Fibroblast of upper back skin (primary cell): Measurements from ENCODE around the gene LRCH1.

Experiments
- DNase-seq: peaks from one replicate; pipeline ENCODE4 v3.0.0-alpha.2; 2013

The LRCH1 gene

DNA sequence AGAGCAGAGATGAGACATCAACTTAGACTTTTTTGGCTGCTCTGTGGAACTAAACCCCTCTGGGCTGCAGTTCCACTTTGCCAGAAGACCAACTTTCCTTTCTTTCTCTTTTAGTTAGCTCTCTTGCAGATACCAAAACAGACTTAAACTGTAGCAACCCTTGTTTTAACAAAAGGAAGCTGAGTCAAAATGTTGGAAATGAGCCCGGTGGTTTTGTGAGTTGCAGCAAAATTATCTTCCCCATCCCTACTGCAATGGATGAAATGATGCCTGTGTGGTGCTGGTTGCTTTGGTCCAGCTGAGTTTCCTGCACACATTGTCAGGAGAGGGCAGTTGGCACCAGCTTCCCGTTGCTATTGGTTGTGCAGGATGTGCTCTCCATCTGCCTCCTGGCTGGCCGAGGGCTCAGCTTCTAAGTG, 115.3 kb downstream of the LRCH1 start:
- DNase-seq, result peak; percentile 94

DNA sequence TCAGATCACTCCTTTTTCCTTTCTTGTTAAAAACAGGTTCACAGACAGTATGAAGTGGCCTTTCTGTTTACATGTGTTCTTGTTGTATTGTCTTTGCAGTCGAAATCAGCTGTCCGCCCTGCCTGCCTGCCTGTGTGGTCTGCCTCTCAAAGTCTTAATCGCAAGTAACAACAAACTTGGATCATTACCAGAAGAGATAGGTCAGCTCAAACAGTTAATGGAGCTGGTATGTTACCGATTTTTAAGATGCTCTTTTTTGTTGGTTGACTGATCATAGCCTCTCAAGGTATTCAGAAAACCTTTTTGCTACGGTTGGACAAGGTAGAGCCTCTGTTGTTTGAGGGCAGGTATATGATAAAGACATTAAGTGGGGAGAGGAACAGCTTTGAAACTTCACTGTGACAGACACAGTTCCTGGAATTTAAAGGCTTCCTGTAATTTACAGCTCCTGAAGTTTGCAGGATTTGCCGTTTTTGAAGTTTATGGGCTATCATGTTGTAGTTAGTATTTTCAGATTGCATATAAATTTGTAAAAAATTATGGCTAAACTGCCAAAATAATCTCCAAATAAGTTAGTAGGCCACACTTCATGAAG, 116.1 kb downstream of the LRCH1 start:
- no peak for DNase-seq

DNA sequence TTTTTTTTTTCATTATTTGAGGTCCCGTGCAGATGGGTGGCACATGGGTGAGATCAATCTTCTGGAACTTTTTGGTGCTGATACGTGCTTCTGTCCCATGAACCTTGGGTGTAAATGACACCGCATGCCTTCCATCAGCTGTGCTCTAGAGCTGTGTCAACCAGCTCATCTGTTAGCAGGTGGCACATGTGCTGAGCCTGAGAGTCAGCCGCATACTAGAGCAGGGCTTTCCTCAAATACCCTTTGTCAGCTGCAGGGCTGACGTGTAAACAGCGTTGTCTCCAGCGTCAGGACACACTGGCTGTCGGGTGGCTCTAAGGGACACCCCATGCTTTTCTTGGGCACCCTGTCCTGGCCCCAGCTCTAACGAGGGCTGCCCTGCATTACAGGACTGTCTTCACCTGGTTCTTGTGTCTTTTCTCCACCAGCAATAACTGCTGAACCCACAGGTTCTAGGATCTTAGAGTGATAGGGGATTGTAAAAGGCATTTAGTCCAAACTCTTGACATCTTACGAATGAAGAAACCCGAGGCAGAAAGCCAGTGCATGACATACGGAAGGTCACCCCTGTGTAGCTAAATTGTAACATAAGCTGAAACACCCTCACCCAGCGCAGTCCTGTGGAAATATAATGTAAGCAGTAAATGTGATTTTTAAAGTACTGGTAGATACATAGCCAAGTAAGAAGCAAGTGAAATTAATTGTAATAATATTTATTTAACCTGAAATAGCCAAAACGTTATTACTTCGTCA, 119.5 kb downstream of the LRCH1 start:
- no peak for DNase-seq

DNA sequence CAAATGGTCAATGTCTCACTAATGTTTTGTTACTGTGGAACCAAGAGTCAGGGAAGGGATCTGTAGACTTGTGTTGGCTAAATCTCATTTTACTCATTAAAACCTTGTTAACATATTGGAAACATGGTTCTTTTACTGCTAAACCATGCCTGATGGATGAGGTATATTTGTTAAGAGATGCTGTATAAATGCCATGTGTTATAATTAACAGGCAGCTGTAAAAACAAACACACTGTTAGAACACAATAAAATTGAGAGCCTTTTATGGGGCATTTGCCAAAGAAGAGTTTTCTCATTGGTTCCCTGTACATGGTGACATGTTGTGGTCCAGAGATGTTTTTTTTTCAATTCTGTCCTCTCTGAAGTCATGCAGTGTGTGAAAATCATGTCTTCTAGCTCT, 122.0 kb downstream of the LRCH1 start:
- no peak for DNase-seq

DNA sequence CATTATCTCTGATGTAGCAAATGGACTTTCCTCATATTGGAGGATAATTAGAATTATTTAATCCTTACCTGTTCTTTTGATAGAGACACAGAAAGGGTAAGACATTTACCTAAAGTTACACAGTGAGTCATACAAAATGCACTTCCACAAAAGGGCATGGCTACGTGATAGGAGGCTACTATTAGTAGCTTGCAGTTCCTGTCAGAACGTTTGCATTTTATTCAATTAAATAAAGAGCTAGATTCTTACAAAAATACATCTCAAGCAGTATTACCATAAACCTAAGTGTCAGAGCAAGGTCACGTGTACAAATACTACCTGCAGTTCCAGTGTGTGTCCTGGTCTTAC, 123.4 kb downstream of the LRCH1 start:
- no peak for DNase-seq

DNA sequence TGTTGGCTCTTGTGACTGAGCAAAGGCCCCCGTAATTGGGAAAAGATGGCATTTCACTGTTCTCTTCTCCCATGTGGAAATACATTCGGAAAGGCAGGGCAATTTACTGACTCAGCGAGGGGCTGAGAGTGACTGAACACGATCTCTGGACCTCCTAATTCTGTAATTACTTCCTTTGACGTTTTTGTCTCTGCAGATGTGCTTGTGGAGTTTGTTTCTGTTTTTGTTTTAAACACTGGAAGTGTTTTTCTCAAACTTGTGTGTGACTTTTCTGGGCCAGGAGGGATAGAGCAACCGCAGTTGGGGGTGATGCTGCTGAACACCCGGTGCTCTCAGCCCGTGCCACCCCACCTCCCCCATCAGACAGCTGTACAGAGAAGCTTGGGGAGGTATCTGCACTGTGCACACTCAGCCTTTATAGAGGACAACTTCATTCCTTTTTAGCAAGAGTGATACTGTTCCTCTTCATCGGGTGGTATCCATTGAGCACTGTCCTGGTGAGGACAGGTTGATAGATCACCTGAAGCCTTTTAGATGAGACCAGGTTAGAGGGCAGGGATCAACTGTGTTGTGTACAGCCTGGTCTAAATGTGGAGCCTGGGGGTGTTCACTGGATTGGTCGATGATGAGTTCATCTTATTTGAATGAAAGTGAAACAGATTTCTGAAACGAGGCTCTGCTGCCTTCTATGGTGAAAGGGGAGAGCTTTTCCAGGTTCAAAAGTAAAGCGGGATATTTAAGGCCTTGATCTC, 126.6 kb downstream of the LRCH1 start:
- DNase-seq, result peak; percentile 73

DNA sequence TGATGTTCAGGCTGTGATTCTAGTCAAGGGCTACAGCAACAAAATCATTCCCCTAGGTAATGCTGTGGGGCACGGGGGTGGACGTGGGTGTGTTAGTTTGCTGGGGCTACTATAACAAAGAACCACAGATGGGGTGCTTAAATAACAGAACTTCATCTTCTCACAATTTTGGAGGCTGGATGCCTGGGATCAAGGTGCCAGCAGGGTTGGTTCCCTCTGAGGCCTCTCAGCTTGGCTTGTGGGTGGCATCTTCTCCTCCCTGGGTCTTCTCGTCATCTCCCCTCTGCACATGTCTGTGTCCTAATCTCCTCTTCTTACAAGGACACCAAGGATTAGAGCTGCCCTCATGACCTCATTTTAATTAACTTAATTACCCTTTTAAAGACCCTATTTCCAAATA, 129.0 kb downstream of the LRCH1 start:
- DNase-seq, result no peak

DNA sequence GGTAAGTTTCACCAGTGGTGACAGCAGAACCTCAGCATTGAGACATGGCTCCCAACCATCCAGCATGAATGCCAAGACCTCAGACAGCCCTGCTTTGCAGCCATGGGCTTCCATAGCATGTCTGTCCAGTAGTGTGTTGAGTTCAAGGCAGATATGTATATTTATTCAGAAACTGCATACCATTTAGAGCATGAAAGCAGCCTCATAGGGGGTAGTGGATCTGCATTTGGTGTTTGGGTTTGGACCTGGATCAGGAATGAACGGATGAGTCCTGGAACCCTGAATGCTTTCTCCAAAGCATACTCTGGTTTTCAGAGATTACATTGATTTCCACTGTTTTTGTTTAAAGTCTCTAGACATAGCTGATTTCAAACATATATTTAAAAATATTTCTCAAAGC, 129.7 kb downstream of the LRCH1 start:
- peak; percentile 73 for DNase-seq

DNA sequence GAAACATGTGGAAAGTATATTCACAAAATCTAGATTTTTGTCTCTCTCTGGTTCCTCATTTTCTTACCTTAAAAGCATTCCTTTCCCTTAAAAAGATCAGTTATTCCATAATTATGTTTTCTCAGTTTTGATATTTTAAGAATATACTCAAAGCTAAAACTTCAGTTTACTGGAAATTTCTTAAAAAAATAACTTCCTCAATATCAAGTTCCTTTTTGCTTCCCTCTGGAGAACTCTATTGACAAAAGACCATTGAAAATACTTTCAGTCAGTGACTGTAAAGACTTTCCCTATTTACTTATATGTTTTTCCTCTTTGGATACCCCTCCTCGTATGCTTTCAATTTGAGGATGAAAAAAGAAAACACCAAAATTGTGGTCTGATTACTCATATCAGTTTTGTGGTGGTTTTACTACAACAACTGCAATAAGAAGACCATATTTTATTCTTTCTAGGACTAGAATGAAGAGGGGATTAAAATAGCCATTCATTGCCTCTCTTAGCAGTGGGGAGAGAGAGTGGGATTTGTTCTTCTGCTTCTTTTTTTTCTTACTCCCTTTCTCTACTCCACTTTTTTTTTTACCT, 130.8 kb downstream of the LRCH1 start:
- peak; percentile 66 for DNase-seq

DNA sequence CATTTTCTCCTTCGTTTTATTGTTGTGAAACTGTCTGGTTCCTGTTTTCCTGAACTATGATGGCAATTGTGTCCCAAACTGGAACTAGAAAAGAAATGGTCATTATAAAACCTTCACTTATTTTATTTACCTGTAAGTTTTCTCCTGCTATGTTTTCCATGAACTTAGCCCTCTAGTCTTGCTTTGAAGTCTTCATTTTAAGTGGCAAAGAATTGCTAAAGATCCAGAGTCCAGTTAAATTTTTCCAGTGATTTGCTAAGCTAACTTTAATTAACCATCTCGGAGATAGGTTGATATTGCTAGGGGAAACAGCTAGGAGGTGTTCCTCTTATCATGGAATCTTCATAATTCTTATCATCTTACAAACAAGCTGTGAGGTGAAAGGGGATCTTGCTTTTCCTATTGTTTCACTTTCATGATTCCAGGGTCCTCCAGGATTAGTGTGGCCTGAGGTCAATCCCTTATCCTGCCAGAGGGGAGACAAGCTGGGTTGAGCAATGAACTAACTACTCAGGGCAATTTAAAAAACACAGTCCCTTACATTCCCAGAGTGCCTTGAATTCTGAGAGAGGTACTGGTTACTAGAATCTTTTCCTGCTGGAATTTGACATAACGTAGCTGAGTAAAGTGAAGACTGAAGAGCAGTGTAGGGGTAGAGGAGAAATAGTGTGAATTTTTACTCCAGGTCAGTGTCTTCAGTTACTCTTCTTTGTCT, 131.5 kb downstream of the LRCH1 start:
- peak; percentile 32 for DNase-seq

DNA sequence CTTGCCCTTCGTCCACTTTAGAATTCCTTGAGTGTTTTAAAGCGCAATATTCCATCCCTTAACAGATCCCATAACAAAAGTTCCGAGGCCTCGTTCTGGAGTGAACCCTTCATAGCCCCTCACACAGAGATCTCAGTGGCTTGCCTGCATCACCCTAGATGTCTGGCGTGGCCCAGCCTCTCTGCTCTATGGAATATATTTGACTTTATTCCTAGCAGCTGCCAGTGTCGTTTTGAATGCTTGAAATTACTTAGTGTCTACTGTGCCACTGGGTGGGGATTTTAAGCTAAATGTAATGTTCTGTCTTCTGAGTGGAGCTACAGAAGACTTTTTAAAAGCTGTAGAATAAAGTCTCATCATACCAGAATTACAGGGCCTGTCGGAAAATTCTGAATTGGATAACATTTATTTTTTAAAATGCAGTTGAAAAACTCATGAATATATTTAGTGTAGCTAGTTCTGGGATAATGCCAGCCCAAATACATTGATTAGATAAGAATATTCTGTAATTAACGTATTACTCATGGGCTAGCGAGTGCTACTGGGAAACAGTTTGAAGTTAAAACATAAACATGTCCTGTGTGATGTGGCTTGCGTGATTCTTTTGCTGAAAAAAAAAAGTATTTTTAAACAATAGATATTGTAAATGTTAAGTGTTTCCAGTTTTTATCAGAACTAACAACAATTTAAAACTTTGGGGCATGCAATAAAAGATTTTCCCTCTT, 132.2 kb downstream of the LRCH1 start:
- no peak for DNase-seq

DNA sequence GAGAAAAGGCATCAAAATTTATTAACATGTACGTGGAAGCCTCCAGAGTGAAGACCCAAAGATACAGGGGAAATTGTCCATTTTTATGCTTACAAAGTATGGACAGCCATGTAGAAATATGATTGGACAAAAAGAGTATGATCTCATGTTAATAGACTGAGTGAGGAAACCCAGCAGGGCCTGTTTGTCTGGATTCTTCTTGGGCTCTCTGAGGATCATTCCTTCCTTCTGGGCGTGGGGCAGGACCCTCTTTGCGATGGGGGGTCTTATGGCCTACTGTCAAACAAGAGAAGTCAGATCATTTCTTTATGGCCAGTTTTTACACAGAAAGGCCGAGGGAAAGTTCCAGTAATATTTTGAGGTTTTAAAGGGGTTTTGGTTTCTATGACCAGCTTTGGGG, 133.2 kb downstream of the LRCH1 start:
- DNase-seq, result no peak

DNA sequence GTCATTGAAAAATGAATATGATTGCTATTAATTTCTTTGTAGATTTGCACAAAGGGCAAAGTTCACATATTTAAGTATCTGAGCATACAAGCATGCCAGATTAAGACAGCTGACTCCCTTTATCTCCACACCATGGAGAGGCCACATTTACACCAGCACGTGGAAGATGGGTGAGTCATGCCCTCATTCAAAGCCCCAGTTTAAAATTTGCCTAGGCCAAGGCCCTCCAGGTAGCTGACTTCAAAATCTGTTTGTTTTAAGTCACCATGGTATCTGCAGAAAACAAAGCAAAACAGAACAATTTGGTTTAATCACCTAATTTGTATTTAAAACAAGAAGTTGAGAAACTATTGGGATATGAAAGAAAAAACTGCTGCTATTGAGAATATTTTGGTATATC, 134.8 kb downstream of the LRCH1 start:
- peak; percentile 31 for DNase-seq

DNA sequence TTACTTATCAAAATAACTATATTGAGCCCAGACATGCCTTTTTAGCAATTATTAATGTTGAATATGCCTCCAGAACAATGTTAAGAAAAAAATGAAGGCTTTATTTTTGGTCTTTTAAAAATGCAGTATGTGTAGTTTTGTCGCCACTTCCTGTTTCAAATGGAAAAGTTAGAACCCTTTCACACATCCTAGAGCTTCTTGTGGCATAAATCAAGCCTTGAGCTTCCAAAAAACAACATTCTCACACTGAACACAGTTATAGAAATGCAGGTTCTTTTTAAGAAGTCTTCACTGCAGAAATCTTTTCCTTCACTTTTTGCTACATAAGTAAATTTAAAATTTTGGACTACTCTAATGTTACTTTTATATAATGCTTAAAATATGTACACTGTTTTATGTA, 135.3 kb downstream of the LRCH1 start:
- DNase-seq, result no peak

DNA sequence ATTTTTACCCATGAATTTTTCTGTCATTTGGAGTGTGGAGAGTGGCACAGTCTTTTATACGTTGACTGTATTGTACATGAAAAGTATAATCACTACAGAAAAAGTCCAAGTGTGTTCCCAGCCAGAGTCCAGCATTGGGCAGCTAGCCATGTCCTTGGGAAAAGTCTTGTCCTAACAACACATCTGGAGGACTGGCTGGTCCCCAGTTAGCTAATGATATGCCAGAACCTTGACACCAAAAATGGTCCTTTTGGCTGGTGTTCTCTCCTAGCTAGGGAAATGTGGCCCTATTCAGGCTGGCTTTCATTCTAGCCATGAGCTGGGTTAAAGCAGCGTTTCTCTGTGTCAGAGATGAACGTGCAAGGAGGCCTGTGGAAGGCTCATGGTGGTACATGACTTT, 145.0 kb downstream of the LRCH1 start:
- no peak for DNase-seq

DNA sequence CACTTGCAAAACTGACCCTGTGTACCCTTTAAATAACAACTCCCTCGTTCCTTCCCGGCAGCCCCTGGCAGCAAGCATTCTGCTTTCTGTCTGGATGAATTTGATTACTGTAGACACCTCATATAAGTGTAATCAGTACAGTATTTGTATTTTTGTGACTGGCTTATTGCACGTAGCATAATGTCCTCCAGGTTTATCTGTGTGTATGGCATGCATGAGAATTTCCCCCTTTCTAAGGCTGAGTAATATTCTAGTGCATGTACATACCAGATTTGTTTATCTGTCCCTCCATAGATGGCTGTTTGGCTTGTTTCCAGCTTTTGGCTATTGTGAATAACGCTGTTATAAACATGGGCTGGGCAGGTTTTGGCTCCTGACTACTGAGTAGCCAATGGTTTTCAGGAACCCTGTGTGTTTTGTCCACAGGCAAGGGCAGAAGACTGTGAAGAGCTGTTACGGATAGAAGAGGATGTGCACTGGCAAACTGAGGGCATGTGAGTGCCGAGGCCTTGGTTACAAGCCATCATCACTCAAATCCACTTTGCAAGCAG, 146.0 kb downstream of the LRCH1 start:
- no peak for DNase-seq

DNA sequence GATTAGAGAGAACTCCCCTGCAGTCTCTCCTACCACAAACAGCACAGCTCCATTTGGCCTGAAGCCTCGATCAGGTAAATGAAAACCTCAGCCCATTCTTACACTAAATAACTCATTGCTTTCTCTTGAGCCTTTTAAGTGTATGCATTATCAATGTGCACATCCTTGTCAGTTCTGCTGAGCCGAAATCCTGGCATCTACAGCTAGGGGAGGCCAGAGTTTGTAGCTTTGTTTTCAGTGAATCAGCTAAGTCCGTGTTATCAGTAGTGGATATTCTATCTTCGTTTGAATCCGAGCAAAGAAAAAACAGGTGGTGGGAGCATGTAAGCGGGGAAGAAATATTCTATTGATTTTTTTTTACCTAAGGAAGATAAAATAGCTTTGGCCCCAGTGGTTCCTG, 159.6 kb downstream of the LRCH1 start:
- no peak for DNase-seq

DNA sequence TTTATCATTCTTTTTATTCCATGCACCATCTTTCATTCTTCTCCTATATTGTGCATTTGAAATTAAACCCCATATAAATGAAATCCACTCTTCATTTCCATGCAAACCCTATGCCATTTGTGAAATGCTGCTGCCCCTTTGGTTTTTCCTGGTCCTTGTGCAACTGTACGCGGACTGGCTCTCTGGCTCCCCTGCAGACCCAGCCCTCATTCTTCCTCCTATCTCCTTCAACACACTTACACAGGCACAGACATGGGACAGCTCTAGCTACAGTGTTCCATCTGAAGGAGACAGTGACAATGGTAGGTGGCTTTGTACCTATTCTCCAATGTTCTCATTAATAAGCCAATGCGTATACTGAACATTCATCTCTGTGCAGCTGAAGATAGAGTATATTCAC, 162.4 kb downstream of the LRCH1 start:
- DNase-seq, result no peak

DNA sequence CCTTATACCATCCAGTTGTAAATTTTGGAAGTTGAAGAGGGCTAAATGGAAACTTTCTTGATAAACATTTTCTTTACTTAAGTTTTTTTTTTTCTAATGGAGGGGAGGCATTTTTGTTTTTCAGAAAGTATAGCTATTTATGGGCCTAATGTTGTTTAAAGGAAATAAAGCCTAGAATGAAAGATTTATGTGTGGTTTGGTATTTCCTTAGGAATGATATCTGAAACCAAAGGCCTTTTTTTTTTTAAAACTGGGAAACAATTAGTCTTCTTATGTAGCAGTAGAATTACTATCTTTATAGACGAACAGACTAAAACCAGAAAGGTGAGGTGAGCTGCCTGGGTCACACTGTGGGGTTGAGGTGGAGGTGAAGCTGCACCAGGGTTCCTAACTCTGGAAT, 163.9 kb downstream of the LRCH1 start:
- DNase-seq, result peak; percentile 28

DNA sequence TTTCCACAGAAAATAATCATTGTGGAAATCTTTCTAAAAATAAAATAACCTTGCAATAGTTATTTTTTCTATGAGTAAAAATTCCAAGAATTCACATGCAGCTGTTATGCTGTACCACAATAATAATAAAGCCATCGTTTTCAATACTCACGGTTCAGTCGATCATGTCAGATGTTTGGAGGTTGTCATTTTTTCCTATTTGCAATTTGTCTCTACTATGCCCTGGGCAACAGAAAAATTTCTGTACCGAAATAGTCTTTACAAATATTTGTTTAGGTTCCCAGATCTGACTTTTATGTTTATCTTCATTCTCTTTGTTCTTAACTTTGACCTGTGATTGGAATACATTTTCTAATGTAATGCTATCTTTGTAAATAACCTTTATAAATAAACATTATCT, 164.3 kb downstream of the LRCH1 start:
- no peak for DNase-seq

DNA sequence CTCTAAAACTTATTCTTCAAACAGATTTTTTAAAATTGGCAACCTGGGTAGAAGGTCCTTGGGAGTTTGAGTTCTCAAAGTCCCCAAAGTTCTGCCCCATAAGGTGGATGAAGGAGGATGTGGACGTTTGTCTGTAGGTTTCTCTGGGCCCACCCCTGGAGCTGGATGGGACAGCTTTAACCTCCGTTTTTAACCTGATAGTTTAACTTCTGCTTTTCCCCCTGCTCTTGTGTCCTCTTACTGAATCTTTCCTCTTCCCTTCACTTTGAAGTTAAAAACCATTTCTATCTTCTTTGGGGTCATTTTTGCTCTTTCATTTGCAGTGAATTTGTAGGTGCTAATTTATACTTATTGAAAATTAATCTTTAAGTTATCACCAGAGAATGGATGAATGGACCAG, 164.9 kb downstream of the LRCH1 start:
- no peak for DNase-seq

DNA sequence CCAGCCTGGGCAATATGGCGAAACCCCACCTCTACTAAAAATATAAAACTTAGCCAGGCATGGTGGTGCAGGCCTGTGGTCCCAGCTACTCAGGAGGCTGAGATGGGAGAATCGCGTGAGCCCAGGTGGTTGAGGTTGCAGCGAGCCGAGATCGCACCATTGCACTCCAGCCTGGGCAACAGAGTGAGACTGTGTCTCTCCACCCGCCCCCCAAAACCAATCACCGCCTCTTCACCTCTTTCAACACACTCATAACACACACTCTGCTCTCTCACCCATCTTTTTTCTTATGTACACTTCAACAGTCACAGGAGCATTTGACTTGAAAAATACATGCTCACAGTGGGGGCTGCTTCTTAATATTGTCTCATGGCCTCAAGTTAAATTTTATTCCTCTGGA, 167.2 kb downstream of the LRCH1 start:
- no peak for DNase-seq
